WTC11 (cell line): Measurements from ENCODE around the gene SHISAL2A. TPM values are rescaled to one million over a fixed set of nuclear protein-coding genes. Genes with fewer than 3 reads are reported as not detected.

Experiments used
- ATAC-seq: fragments of 200-7000 bp; cut with Tn5 transposase; 2 replicates; pipeline ENCODE4 v1.10.0; 2021; ENCODE audit warnings: mild to moderate bottlenecking, moderate library complexity
- CTCF ChIA-PET: fragments of 300-600 bp; sonication (Branson Sonifier 250); formaldehyde crosslinking; loops from one replicate; lab custom pipeline; 2021; ENCODE audit warnings: antibody characterized with exemption; lab: Charles Lee
- POLR2A ChIA-PET: fragments of 350-600 bp; sonication (Branson Sonifier 250); formaldehyde crosslinking; loops from one replicate; lab custom pipeline; 2021; ENCODE audit warnings: antibody characterized with exemption; lab: Charles Lee
- DNase-seq: peaks from one replicate; pipeline ENCODE4 v3.0.0; 2021; ENCODE audit warnings: low spot score
- H3K27ac Mint-ChIP-seq: 2 replicates; pipeline ENCODE4 v1.8.0; 2021; ENCODE audit warnings: mixed read lengths
- H3K27me3 Mint-ChIP-seq: 2 replicates; pipeline ENCODE4 v1.8.0; 2021; ENCODE audit warnings: low read depth, mild to moderate bottlenecking, moderate library complexity, mixed read lengths
- H3K36me3 Mint-ChIP-seq: 2 replicates; pipeline ENCODE4 v1.8.0; 2021; ENCODE audit warnings: mixed read lengths
- H3K4me1 Mint-ChIP-seq: 2 replicates; pipeline ENCODE4 v1.8.0; 2022; ENCODE audit warnings: mixed read lengths
- H3K4me3 Mint-ChIP-seq: 2 replicates; pipeline ENCODE4 v1.8.0; 2021; ENCODE audit warnings: mild to moderate bottlenecking, moderate library complexity, mixed read lengths
- H3K9me3 Mint-ChIP-seq: 2 replicates; pipeline ENCODE4 v1.8.0; 2021; ENCODE audit warnings: mixed read lengths
- CREM ChIP-seq: sonication (generic); formaldehyde crosslinking; IDR thresholded peaks from 2 replicates; pipeline ENCODE4 v1.8.1; 2022; ENCODE audit warnings: mild to moderate bottlenecking, missing genetic modification reagents, moderate library complexity
- E2F1 ChIP-seq: sonication (generic); formaldehyde crosslinking; IDR thresholded peaks from 2 replicates; pipeline ENCODE4 v1.8.0; 2022; ENCODE audit warnings: mild to moderate bottlenecking, missing genetic modification reagents
- GABPB1 ChIP-seq: sonication (generic); formaldehyde crosslinking; IDR thresholded peaks from 2 replicates; pipeline ENCODE4 v1.8.1; 2023; ENCODE audit warnings: mild to moderate bottlenecking, missing genetic modification reagents
- GRHL2 ChIP-seq: fragments of 250-450 bp; sonication (Bioruptor Pico); IDR thresholded peaks from 2 replicates; pipeline ENCODE4 v1.8.0; 2022; ENCODE audit warnings: mild to moderate bottlenecking, moderate library complexity; ENCODE audit not compliant: insufficient replicate concordance, severe bottlenecking
- GTF2I ChIP-seq: fragments of 250-450 bp; sonication (Bioruptor Pico); conservative IDR thresholded peaks from 2 replicates; pipeline ENCODE4 v1.4.0; 2021; ENCODE audit warnings: mild to moderate bottlenecking
- JAZF1 ChIP-seq: fragments of 250-450 bp; sonication (Bioruptor Pico); IDR thresholded peaks from 2 replicates; pipeline ENCODE4 v1.9.0; 2021; ENCODE audit warnings: moderate library complexity, mild to moderate bottlenecking, inconsistent platforms
- NFYB ChIP-seq: sonication (generic); formaldehyde crosslinking; conservative IDR thresholded peaks from 2 replicates; pipeline ENCODE4 v1.8.0; 2022; ENCODE audit warnings: low read depth, missing genetic modification reagents
- PRDM15 ChIP-seq: sonication (generic); formaldehyde crosslinking; IDR thresholded peaks from 2 replicates; pipeline ENCODE4 v1.8.0; 2022; ENCODE audit warnings: missing genetic modification reagents
- PREB ChIP-seq: sonication (generic); formaldehyde crosslinking; IDR thresholded peaks from 2 replicates; pipeline ENCODE4 v1.8.1; 2022; ENCODE audit warnings: mild to moderate bottlenecking, missing genetic modification reagents, moderate library complexity, borderline replicate concordance
- SOX15 ChIP-seq: fragments of 250-450 bp; sonication (Bioruptor Pico); IDR thresholded peaks from 2 replicates; pipeline ENCODE4 v1.9.0; 2021; ENCODE audit warnings: mild to moderate bottlenecking
- SP1 ChIP-seq: sonication (generic); formaldehyde crosslinking; conservative IDR thresholded peaks from 2 replicates; pipeline ENCODE4 v1.8.1; 2022; ENCODE audit warnings: missing genetic modification reagents
- total RNA-seq: library from RNA; stranded (reverse); gene quantifications from 3 replicates; pipeline ENCODE4 v1.2.3, GENCODE V29; 2021
- TF ChIP-seq, protein P1 (sequence below): sonication (generic); formaldehyde crosslinking; IDR thresholded peaks from 2 replicates; pipeline ENCODE4 v1.8.1; 2023; ENCODE audit warnings: mild to moderate bottlenecking, missing genetic modification reagents, moderate library complexity
- TF ChIP-seq, protein P2 (sequence below): sonication (generic); formaldehyde crosslinking; IDR thresholded peaks from 2 replicates; pipeline ENCODE4 v1.8.0; 2022; ENCODE audit warnings: mild to moderate bottlenecking, missing genetic modification reagents
- TF ChIP-seq, protein P3 (sequence below): sonication (generic); formaldehyde crosslinking; conservative IDR thresholded peaks from 2 replicates; pipeline ENCODE4 v1.8.1; 2022; ENCODE audit warnings: mild to moderate bottlenecking, missing genetic modification reagents

The SHISAL2A gene
- total RNA-seq, 1 experiment from 2014 or later: 1.4 TPM

- no peak overlapping the region for H3K27ac Mint-ChIP-seq
- H3K4me1 Mint-ChIP-seq: peaks cover 18% of the 10 kb centered on the region
- TF ChIP-seq SP1 (CRISPR knock-in tag): no peak
- TF ChIP-seq, protein P1, sequence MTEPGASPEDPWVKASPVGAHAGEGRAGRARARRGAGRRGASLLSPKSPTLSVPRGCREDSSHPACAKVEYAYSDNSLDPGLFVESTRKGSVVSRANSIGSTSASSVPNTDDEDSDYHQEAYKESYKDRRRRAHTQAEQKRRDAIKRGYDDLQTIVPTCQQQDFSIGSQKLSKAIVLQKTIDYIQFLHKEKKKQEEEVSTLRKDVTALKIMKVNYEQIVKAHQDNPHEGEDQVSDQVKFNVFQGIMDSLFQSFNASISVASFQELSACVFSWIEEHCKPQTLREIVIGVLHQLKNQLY: no peak
- TF ChIP-seq, all 79 proteins: peak for 0
- H3K36me3 Mint-ChIP-seq: peaks cover 6% of the 10 kb centered on the region; the same call in 1 of the 2 replicates
- peaks cover 34% of the 10 kb centered on the region for H3K27me3 Mint-ChIP-seq
- H3K9me3 Mint-ChIP-seq: peaks cover 2% of the 10 kb centered on the region; the same call in 1 of the 2 replicates
- ATAC-seq (no peak), DNase-seq (no peak)
- POLR2A ChIA-PET: no interaction called here
- CTCF ChIA-PET: no interaction called here
- H3K4me3 Mint-ChIP-seq: no peak overlapping the region
Measured at GRCh38 chr1:52628614-52629324, 4.2 kb upstream of the SHISAL2A start.

DNA sequence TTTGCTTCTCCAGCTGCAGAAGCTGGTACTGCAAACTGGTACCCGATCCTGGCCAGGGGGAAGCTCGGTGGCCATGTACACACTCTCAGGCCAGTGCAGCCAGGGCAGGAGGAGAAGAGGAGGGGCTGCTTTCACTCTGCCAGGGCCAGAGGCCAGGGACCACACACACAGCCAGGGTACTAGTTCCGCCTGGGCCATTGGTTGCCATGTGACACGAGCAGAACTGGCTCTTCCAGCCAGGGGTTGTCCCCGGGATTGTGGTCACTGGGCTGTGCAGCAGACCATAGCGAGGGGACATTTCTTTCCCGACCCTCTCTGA lies 3.7 kb upstream of the SHISAL2A start:
- Mint-ChIP-seq H3K4me1 (peaks cover 19% of the 10 kb centered on the region), H3K9me3 (no peaks in the 10 kb centered on the region), H3K27ac (no peak overlapping the region), H3K4me3 (no peak overlapping the region), H3K36me3 (peaks cover 6% of the 10 kb centered on the region), H3K27me3 (peaks cover 39% of the 10 kb centered on the region)
- POLR2A ChIA-PET: interaction anchor here (0.5 kb wide), 1 partner anchor 210 kb away, joined by 4 read pairs; no protein-coding TSS in a partner anchor
- peak; percentile 21 for ATAC-seq
- DNase-seq: peak; percentile 43
- CTCF ChIA-PET: no interaction called here
- TF ChIP-seq PREB (CRISPR knock-in tag): no peak
- no peak for TF ChIP-seq PRDM15 (CRISPR knock-in tag)
- 0 out of 2 replicates have a peak, but pooled peaks have one; percentile 14 for TF ChIP-seq CREM
- TF ChIP-seq, protein P2, sequence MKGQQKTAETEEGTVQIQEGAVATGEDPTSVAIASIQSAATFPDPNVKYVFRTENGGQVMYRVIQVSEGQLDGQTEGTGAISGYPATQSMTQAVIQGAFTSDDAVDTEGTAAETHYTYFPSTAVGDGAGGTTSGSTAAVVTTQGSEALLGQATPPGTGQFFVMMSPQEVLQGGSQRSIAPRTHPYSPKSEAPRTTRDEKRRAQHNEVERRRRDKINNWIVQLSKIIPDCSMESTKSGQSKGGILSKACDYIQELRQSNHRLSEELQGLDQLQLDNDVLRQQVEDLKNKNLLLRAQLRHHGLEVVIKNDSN (CRISPR knock-in tag): 0 out of 2 replicates have a peak, but pooled peaks have one; percentile 33

DNA sequence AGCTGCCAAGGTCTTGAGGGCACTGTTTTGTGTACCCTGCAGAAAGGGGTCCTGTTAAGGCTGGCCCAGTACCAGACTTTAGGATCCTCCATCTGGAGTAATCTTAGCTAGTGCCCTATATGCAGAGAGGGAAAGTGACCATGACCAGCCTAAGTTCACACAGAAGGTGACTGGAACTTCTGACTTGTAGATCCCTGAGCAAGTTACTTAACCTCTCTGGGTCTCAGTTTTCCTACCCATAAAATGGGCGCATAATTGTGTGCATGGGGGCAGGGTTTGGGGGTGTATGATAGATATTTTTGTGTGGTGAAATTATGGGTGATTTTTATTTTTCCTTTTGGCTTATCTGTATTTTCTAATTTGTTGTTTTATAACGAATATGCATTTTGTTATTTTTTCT lies 3.3 kb upstream of the SHISAL2A start:
- Mint-ChIP-seq H3K36me3 (peaks cover 6% of the 10 kb centered on the region), H3K9me3 (no peaks in the 10 kb centered on the region)
- TF ChIP-seq NFYB (CRISPR knock-in tag) (no peak), GTF2I (CRISPR knock-in tag) (peak; percentile 57; the same call in 1 of the 2 replicates), SP1 (CRISPR knock-in tag) (no peak)
- TF ChIP-seq, all 79 proteins: peak for 1
- no peak overlapping the region for H3K27ac Mint-ChIP-seq
- ATAC-seq: no peak
- ChIA-PET CTCF (no interaction called here), POLR2A (interaction anchor here (0.5 kb wide), 1 partner anchor 210 kb away, joined by 4 read pairs; no protein-coding TSS in a partner anchor)
- no peak for DNase-seq
- no peak overlapping the region for H3K4me3 Mint-ChIP-seq
- H3K4me1 Mint-ChIP-seq: peaks cover 19% of the 10 kb centered on the region
- peaks cover 43% of the 10 kb centered on the region for H3K27me3 Mint-ChIP-seq

DNA sequence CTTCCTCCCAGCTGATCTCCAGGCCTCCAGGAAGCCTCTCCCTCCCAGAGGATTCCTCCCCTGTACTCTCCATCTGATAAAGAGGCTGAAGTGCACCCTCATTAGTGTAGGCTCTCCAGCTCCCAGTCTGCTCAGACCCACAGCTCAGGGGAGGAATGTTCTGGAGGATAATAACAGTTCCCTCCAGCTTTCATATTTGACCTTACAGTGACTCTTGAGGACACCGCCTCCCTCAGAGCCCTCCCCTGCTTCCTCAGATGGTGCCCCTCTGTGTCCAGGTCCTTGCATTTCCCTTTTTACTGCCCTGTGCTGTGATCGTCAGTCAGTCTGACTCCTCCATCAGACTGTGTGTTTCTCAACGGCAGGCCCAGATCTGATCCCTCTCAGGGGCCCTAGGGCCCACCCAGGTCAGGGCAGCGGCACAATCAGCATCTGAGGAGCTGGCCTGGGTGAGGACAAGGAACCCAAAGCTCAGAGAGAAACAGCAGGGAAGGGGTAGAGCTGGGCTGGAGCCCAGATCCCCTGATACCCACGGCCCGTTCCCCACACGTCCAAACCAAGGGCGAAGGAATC lies 1.1 kb upstream of the SHISAL2A start:
- Mint-ChIP-seq H3K4me1 (peaks cover 21% of the 10 kb centered on the region), H3K9me3 (no peaks in the 10 kb centered on the region)
- POLR2A ChIA-PET: interaction anchor here (0.9 kb wide), 1 partner anchor 71 kb away, joined by 3 read pairs; no protein-coding TSS in a partner anchor
- no peak for TF ChIP-seq PRDM15 (CRISPR knock-in tag)
- no peak for TF ChIP-seq GABPB1
- TF ChIP-seq, protein P3, sequence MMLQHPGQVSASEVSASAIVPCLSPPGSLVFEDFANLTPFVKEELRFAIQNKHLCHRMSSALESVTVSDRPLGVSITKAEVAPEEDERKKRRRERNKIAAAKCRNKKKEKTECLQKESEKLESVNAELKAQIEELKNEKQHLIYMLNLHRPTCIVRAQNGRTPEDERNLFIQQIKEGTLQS (CRISPR knock-in tag): no peak
- TF ChIP-seq JAZF1: no peak
- TF ChIP-seq SOX15 (CRISPR knock-in tag): no peak
- no peak for TF ChIP-seq GRHL2
- no peak for TF ChIP-seq E2F1 (CRISPR knock-in tag)

More for the DNA sequence above, 1.1 kb upstream of the SHISAL2A start:
- peaks cover 55% of the 10 kb centered on the region for H3K27me3 Mint-ChIP-seq
- CTCF ChIA-PET: no interaction called here
- H3K36me3 Mint-ChIP-seq: peaks cover 6% of the 10 kb centered on the region
- no peak overlapping the region for H3K27ac Mint-ChIP-seq
- H3K4me3 Mint-ChIP-seq: peak overlapping the region; percentile 41; the same call in 1 of the 2 replicates
- DNase-seq (no peak), ATAC-seq (no peak)
